ENCODE measurements around the gene HIF1AN. TPM values are rescaled to one million over a fixed set of nuclear protein-coding genes. Genes with fewer than 3 reads are reported as not detected.

Gene HIF1AN
- total RNA-seq, 1 experiment from 2014 or later: 57.6 TPM

DNA sequence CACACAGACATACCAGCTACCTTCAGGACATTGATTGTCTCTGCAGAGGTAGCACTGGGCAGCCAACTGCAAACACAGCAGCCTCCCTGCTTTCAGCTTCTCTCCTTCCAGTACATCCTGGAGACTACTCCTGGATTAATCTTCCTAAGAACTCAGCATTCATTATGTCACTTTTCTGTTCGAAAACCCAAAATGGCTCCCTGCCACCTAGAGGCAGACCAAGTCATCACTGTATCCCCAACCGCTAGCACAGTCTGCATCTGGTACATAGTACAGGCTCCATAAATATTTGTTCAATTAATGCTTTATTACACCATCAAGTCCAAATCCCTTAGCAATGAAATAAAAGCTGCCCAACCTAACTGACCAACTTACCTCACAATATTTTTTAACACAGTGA, 11.1 kb upstream of the HIF1AN start:
- Histone ChIP-seq H3K27me3 (replicated peaks; ENCODE audit: insufficient read depth, low read depth, low read length, poor library complexity) (no peaks in the 10 kb centered on the region), H3K4me1 (ENCODE audit: insufficient read depth, low read length, poor library complexity, severe bottlenecking) (peaks cover 7% of the 10 kb centered on the region), H3K4me3 (ENCODE audit: low read depth, low read length, poor library complexity, severe bottlenecking) (no peak overlapping the region), H3K9me3 (ENCODE audit: low read depth, low read length, poor library complexity, severe bottlenecking) (no peaks in the 10 kb centered on the region), H3K27ac (ENCODE audit: low read depth, low read length, poor library complexity, severe bottlenecking) (no peak overlapping the region), H3K36me3 (ENCODE audit: insufficient read depth, low read length, poor library complexity, severe bottlenecking) (peaks cover 36% of the 10 kb centered on the region)
- CTCF ChIA-PET: no interaction called here
- TF ChIP-seq CTCF (conservative IDR thresholded peaks at IDR 0.05; ENCODE audit: low read depth, low read length) (0 out of 2 replicates have a peak, but pooled peaks have one; percentile 19), EZH2 (IDR thresholded peaks at IDR 0.05; ENCODE audit: borderline replicate concordance, low read depth, low read length, poor library complexity, severe bottlenecking) (no peak)
- POLR2A ChIA-PET (ENCODE audit: low non-redundant PET): no interaction called here
- no peak for DNase-seq (ENCODE audit: low spot score)
- no TSS peak for BruUV-seq (replicated peaks)
- intact Hi-C loops (cut with micrococcal nuclease; ENCODE audit: unreplicated experiment): no loop called here

DNA sequence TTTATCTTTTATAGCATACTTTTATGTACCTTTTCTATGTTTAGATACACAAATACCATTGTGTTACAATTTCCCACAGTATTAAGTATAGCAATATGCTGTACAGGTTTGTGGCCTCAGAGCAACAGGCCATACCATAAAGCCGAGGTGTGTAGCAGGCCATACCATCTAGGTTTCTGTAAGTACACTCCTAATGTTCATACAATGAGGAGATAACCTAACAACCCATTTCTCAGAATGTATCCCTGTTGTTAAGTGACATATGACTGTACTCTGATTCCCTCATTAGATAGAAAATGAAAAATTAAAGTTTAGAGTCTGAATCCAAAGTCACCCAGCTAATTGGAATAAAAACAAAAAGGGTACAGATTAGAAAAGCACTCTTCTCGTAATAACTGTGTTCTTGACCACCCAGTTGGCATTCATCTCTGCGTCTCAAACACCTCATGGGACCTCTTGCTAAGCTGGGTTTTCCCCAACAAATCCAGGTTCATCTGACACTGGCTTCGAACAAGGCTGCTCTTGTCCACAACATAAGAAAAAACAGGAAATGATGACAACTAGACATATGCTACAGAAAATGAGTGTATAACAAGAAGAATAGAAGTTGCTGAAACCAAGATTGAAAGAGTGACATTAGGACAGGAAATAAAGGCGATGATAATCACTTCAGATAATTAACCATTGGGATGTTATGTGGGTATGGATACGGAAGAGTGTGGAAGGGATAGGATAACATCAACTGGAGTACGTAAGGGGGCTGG, 7.4 kb upstream of the HIF1AN start:
- TF ChIP-seq CTCF (conservative IDR thresholded peaks at IDR 0.05; ENCODE audit: low read depth, low read length) (no peak), EZH2 (IDR thresholded peaks at IDR 0.05; ENCODE audit: borderline replicate concordance, low read depth, low read length, poor library complexity, severe bottlenecking) (no peak)
- Histone ChIP-seq H3K9me3 (ENCODE audit: low read depth, low read length, poor library complexity, severe bottlenecking) (no peaks in the 10 kb centered on the region), H3K4me1 (ENCODE audit: insufficient read depth, low read length, poor library complexity, severe bottlenecking) (peaks cover 7% of the 10 kb centered on the region), H3K27me3 (replicated peaks; ENCODE audit: insufficient read depth, low read depth, low read length, poor library complexity) (no peaks in the 10 kb centered on the region), H3K4me3 (ENCODE audit: low read depth, low read length, poor library complexity, severe bottlenecking) (peak overlapping the region; percentile 76), H3K36me3 (ENCODE audit: insufficient read depth, low read length, poor library complexity, severe bottlenecking) (peaks cover 36% of the 10 kb centered on the region), H3K27ac (ENCODE audit: low read depth, low read length, poor library complexity, severe bottlenecking) (no peak overlapping the region)
- CTCF ChIA-PET: no interaction called here
- intact Hi-C loops (cut with micrococcal nuclease; ENCODE audit: unreplicated experiment): loop anchor here (1.0 kb wide), 1 partner anchor 37 kb away; no protein-coding TSS in a partner anchor
- peak; percentile 27 for DNase-seq (ENCODE audit: low spot score)
- POLR2A ChIA-PET (ENCODE audit: low non-redundant PET): no interaction called here
- BruUV-seq (replicated peaks): TSS peak; percentile 65

- ChIA-PET POLR2A (ENCODE audit: low non-redundant PET) (no interaction called here), CTCF (no interaction called here)
- no peaks in the 10 kb centered on the region for H3K27me3 ChIP-seq (replicated peaks; ENCODE audit: insufficient read depth, low read depth, low read length, poor library complexity)
- H3K4me3 ChIP-seq (ENCODE audit: low read depth, low read length, poor library complexity, severe bottlenecking): peak overlapping the region; percentile 76
- H3K36me3 ChIP-seq (ENCODE audit: insufficient read depth, low read length, poor library complexity, severe bottlenecking): peaks cover 32% of the 10 kb centered on the region
- BruUV-seq (replicated peaks): no TSS peak
- peak overlapping the region; percentile 80 for H3K27ac ChIP-seq (ENCODE audit: low read depth, low read length, poor library complexity, severe bottlenecking)
- peak; percentile 52 for DNase-seq (ENCODE audit: low spot score)
- intact Hi-C loops (cut with micrococcal nuclease; ENCODE audit: unreplicated experiment): loop anchor here (1.0 kb wide), 1 partner anchor 38 kb away; no protein-coding TSS in a partner anchor
- no peaks in the 10 kb centered on the region for H3K9me3 ChIP-seq (ENCODE audit: low read depth, low read length, poor library complexity, severe bottlenecking)
- H3K4me1 ChIP-seq (ENCODE audit: insufficient read depth, low read length, poor library complexity, severe bottlenecking): peaks cover 7% of the 10 kb centered on the region
- TF ChIP-seq CTCF (conservative IDR thresholded peaks at IDR 0.05; ENCODE audit: low read depth, low read length): no peak
- TF ChIP-seq EZH2 (IDR thresholded peaks at IDR 0.05; ENCODE audit: borderline replicate concordance, low read depth, low read length, poor library complexity, severe bottlenecking): no peak
Measured at GRCh38 chr10:100528921-100529474, 6.7 kb upstream of the HIF1AN start.

All from A673 (cell line).